H9 (cell line): ENCODE results near the gene SPINK1. TPM values are rescaled to one million over a fixed set of nuclear protein-coding genes. Genes with fewer than 3 reads are reported as not detected.

Experiments used
- DNase-seq: peaks from one replicate; pipeline ENCODE4 v3.0.0-alpha.2; 2017
- H2AFZ ChIP-seq: one replicate; pipeline ENCODE4 v1.6.1; 2013; ENCODE audit warnings: mild to moderate bottlenecking, low read length, control low read depth, moderate library complexity
- H2AK5ac ChIP-seq: 2 replicates; pipeline ENCODE4 v1.6.1; 2013; ENCODE audit warnings: low read length, control low read depth, mixed read lengths; ENCODE audit not compliant: insufficient read length
- H2BK120ac ChIP-seq: one replicate; pipeline ENCODE4 v1.6.1; 2013; ENCODE audit warnings: low read depth, mild to moderate bottlenecking, low read length, control low read depth, inconsistent platforms; ENCODE audit not compliant: poor library complexity, severe bottlenecking
- H2BK12ac ChIP-seq: 2 replicates; pipeline ENCODE4 v1.6.1; 2013; ENCODE audit warnings: low read length, control low read depth, mixed read lengths, low read depth; ENCODE audit not compliant: insufficient read length
- H2BK15ac ChIP-seq: 2 replicates; pipeline ENCODE4 v1.6.1; 2013; ENCODE audit warnings: low read depth, low read length, control low read depth
- H2BK20ac ChIP-seq: one replicate; pipeline ENCODE4 v1.6.1; 2013; ENCODE audit warnings: low read depth, mild to moderate bottlenecking, low read length, control low read depth, inconsistent platforms; ENCODE audit not compliant: poor library complexity, severe bottlenecking
- H2BK5ac ChIP-seq: 2 replicates; pipeline ENCODE4 v1.6.1; 2013; ENCODE audit warnings: low read length, control low read depth, mixed read lengths; ENCODE audit not compliant: insufficient read length
- H3K14ac ChIP-seq: 2 replicates; pipeline ENCODE4 v1.6.1; 2013; ENCODE audit warnings: low read length, control low read depth; ENCODE audit not compliant: insufficient read depth
- H3K18ac ChIP-seq: 2 replicates; pipeline ENCODE4 v1.6.1; 2013; ENCODE audit warnings: low read depth, mild to moderate bottlenecking, mixed read lengths, low read length, control low read depth; ENCODE audit not compliant: insufficient read length
- H3K23ac ChIP-seq: 2 replicates; pipeline ENCODE4 v1.6.1; 2013; ENCODE audit warnings: low read length, control low read depth, mixed read lengths, low read depth; ENCODE audit not compliant: insufficient read length
- H3K23me2 ChIP-seq: 2 replicates; pipeline ENCODE4 v1.6.1; 2013; ENCODE audit warnings: low read depth, mild to moderate bottlenecking, mixed read lengths, low read length, control low read depth; ENCODE audit not compliant: insufficient read length, poor library complexity, severe bottlenecking
- H3K27ac ChIP-seq: 2 replicates; pipeline ENCODE4 v1.5.1; 2013; ENCODE audit warnings: low read length, control low read depth, mixed read lengths, low read depth; ENCODE audit not compliant: insufficient read length
- H3K27me3 ChIP-seq: 2 replicates; pipeline ENCODE4 v1.6.1; 2013; ENCODE audit warnings: low read length, control low read depth, inconsistent platforms; ENCODE audit not compliant: insufficient read depth
- H3K4ac ChIP-seq: 2 replicates; pipeline ENCODE4 v1.6.1; 2013; ENCODE audit warnings: low read depth, mild to moderate bottlenecking, control low read depth, inconsistent platforms, low read length, moderate library complexity
- H3K4me1 ChIP-seq: 2 replicates; pipeline ENCODE4 v1.6.1; 2013; ENCODE audit warnings: low read length, control low read depth, inconsistent platforms; ENCODE audit not compliant: insufficient read depth
- H3K4me2 ChIP-seq: 2 replicates; pipeline ENCODE4 v1.6.1; 2013; ENCODE audit warnings: low read length, control low read depth, mixed read lengths; ENCODE audit not compliant: insufficient read length, insufficient read depth
- H3K56ac ChIP-seq: 2 replicates; pipeline ENCODE4 v1.6.1; 2013; ENCODE audit warnings: low read depth, mild to moderate bottlenecking, mixed read lengths, low read length, control low read depth; ENCODE audit not compliant: insufficient read length
- H3K79me1 ChIP-seq: 2 replicates; pipeline ENCODE4 v1.6.1; 2013; ENCODE audit warnings: low read depth, mild to moderate bottlenecking, moderate library complexity, low read length, control low read depth, inconsistent platforms; ENCODE audit not compliant: insufficient read depth, poor library complexity, severe bottlenecking
- H3K79me2 ChIP-seq: 2 replicates; pipeline ENCODE4 v1.6.1; 2013; ENCODE audit warnings: low read length, control low read depth, inconsistent platforms; ENCODE audit not compliant: insufficient read depth
- H3K9ac ChIP-seq: 2 replicates; pipeline ENCODE4 v1.6.1; 2013; ENCODE audit warnings: low read length, control low read depth, mixed read lengths; ENCODE audit not compliant: insufficient read length; ENCODE audit errors: extremely low read depth
- H3K9me3 ChIP-seq: one replicate; pipeline ENCODE4 v1.6.1; 2013; ENCODE audit warnings: low read depth, low read length, inconsistent platforms; ENCODE audit not compliant: control insufficient read depth
- H3T11ph ChIP-seq: one replicate; pipeline ENCODE4 v1.6.1; 2013; ENCODE audit warnings: mild to moderate bottlenecking, low read length, control low read depth, inconsistent platforms
- H4K20me1 ChIP-seq: one replicate; pipeline ENCODE4 v1.6.1; 2013; ENCODE audit not compliant: control insufficient read depth, insufficient read length, insufficient read depth
- H4K5ac ChIP-seq: 2 replicates; pipeline ENCODE4 v1.6.1; 2013; ENCODE audit warnings: low read depth, mild to moderate bottlenecking, mixed read lengths, low read length, control low read depth; ENCODE audit not compliant: insufficient read length
- H4K8ac ChIP-seq: replicated peaks from 2 replicates; pipeline ENCODE4 v1.6.1; 2013; ENCODE audit warnings: low read length, control low read depth, mixed read lengths, low read depth; ENCODE audit not compliant: insufficient read length
- H4K91ac ChIP-seq: 2 replicates; pipeline ENCODE4 v1.6.1; 2013; ENCODE audit warnings: low read depth, mild to moderate bottlenecking, moderate library complexity, mixed read lengths, low read length, control low read depth; ENCODE audit not compliant: insufficient read length
- H3K27ac Mint-ChIP-seq, 3 experiments: 2 replicates in 2 of 3; 3 replicates in 1 of 3; pipeline ENCODE4 v1.8.0; 2020 to 2021; ENCODE audit warnings: mixed read lengths in 3 of 3, mild to moderate bottlenecking in 1 of 3, moderate library complexity in 1 of 3
- H3K27me3 Mint-ChIP-seq: 2 replicates; pipeline ENCODE4 v1.8.0; 2021; ENCODE audit warnings: low read depth, mild to moderate bottlenecking, moderate library complexity, mixed read lengths
- H3K36me3 Mint-ChIP-seq, 3 experiments: 2 replicates in 2 of 3; 3 replicates in 1 of 3; pipeline ENCODE4 v1.8.0; 2020 to 2021; ENCODE audit warnings: low read depth in 3 of 3, mixed read lengths in 3 of 3; ENCODE audit not compliant: insufficient read depth in 1 of 3
- H3K4me1 Mint-ChIP-seq, 2 experiments: 2 replicates each; pipeline ENCODE4 v1.8.0; 2020; ENCODE audit warnings: mixed read lengths in 2 of 2
- H3K4me3 Mint-ChIP-seq, 2 experiments: 2 replicates in 1 of 2; 3 replicates in 1 of 2; pipeline ENCODE4 v1.8.0; 2020 to 2021; ENCODE audit warnings: mild to moderate bottlenecking in 2 of 2, mixed read lengths in 2 of 2, moderate library complexity in 1 of 2
- H3K9me3 Mint-ChIP-seq, 2 experiments: 2 replicates in 1 of 2; 3 replicates in 1 of 2; pipeline ENCODE4 v1.8.0; 2020; ENCODE audit warnings: mild to moderate bottlenecking in 2 of 2, mixed read lengths in 2 of 2, moderate library complexity in 1 of 2
- CTCF ChIP-seq: fragments of 200-600 bp; sonication (generic); conservative IDR thresholded peaks from 3 replicates; pipeline ENCODE4 v1.8.0; 2021; ENCODE audit warnings: antibody characterized with exemption, mild to moderate bottlenecking
- WGBS: extraction: QIAGEN DNeasy Blood & Tissue Kit; methylation state at CpG from one replicate; pipeline ENCODE4 v1.1.7; 2013; ENCODE audit warnings: missing lambda C conversion rate, low lambda C conversion rate, mixed read lengths; ENCODE audit not compliant: insufficient read length; ENCODE audit errors: extremely low coverage; 5-methylcytosine and 5-hydroxymethylcytosine counted together
- total RNA-seq: library from RNA; stranded (reverse); gene quantifications from 2 replicates; pipeline ENCODE4 v1.2.1, GENCODE V29; 2021

The SPINK1 gene
- total RNA-seq, 1 experiment from 2014 or later = 3.1 TPM

- Mint-ChIP-seq H3K9me3 (no peaks in the 10 kb centered on the region; a peak in 1 of 5 replicates), H3K36me3 (peaks cover 0 to 13% (median 12%) of the 10 kb centered on the region in 3 experiments; a peak in 6 of 7 replicates), H3K4me1 (peaks cover 29 to 68% of the 10 kb centered on the region in 2 experiments), H3K27me3 (no peaks in the 10 kb centered on the region), H3K4me3 (no peak overlapping the region), H3K27ac (no peak overlapping the region)
- TF ChIP-seq CTCF = no peak
- no peak overlapping the region for H3K18ac ChIP-seq
- H3K4ac ChIP-seq = no peak overlapping the region
- H3K27me3 ChIP-seq = no peaks in the 10 kb centered on the region
- no peak overlapping the region for H2BK15ac ChIP-seq
- no peak overlapping the region for H3K56ac ChIP-seq
- no peaks in the 10 kb centered on the region for H3K9me3 ChIP-seq
- no peaks in the 10 kb centered on the region for H4K20me1 ChIP-seq
- H3K79me2 ChIP-seq = no peaks in the 10 kb centered on the region
- no peak overlapping the region for H4K5ac ChIP-seq
- no peak overlapping the region for H3K4me2 ChIP-seq
- H2AFZ ChIP-seq = no peak overlapping the region
- no peak overlapping the region for H2BK20ac ChIP-seq
- H3T11ph ChIP-seq = no peak overlapping the region
- no peak overlapping the region for H3K9ac ChIP-seq
- H2BK5ac ChIP-seq = no peak overlapping the region
- no peak overlapping the region for H2BK120ac ChIP-seq
- H3K27ac ChIP-seq = no peak overlapping the region
- H4K91ac ChIP-seq = no peak overlapping the region
- H3K14ac ChIP-seq = no peak overlapping the region
- no CpG with 5 or more reads among the region's 1 CpG for WGBS
- H2AK5ac ChIP-seq = no peak overlapping the region
- H3K79me1 ChIP-seq = no peaks in the 10 kb centered on the region
- H2BK12ac ChIP-seq = no peak overlapping the region
- DNase-seq = no peak
- no peak overlapping the region for H3K23ac ChIP-seq
- H3K23me2 ChIP-seq = no peaks in the 10 kb centered on the region
- no peak overlapping the region for H4K8ac ChIP-seq
- peaks cover 8% of the 10 kb centered on the region; the same call in 1 of the 2 replicates for H3K4me1 ChIP-seq
Measured at GRCh38 chr5:147858565-147858964, 27.1 kb upstream of the SPINK1 start.
